Measurements from ENCODE around the gene SORL1. TPM values are rescaled to one million over a fixed set of nuclear protein-coding genes. Genes with fewer than 3 reads are reported as not detected.

Gene SORL1
- total RNA-seq, 1 donor from 2014 or later: 38.3 TPM

DNA sequence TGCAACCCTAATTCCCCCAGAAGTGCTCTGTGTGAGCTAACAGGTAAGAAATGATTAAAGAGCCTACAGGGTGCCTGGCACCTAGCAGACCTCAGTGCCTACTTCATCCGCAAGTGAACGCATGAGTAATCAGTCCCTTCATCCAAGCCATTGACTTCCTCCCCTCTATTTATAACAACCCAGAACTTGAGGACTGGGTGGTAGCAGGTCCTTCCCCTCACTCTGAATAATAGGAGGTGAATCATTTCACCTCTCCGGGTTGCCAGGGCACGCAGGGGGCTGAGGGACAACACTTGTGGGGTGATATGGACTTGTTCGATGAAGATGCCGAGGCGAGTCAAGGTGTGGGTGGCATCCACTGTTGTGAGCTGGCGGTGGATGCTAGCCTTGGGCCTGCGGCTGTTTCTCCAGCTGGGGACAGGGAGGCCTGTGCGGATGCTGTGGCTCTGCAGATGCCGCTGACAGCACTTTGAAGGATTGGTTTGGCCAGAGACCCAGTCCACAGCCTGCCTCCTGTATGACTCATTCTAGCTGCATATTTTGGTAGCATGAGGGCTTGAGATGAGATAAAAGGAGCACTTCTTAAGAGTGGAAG lies 12.3 kb downstream of the SORL1 start:
- TF ChIP-seq POLR2A (IDR thresholded peaks at IDR 0.05): no peak
- TF ChIP-seq, protein P1, sequence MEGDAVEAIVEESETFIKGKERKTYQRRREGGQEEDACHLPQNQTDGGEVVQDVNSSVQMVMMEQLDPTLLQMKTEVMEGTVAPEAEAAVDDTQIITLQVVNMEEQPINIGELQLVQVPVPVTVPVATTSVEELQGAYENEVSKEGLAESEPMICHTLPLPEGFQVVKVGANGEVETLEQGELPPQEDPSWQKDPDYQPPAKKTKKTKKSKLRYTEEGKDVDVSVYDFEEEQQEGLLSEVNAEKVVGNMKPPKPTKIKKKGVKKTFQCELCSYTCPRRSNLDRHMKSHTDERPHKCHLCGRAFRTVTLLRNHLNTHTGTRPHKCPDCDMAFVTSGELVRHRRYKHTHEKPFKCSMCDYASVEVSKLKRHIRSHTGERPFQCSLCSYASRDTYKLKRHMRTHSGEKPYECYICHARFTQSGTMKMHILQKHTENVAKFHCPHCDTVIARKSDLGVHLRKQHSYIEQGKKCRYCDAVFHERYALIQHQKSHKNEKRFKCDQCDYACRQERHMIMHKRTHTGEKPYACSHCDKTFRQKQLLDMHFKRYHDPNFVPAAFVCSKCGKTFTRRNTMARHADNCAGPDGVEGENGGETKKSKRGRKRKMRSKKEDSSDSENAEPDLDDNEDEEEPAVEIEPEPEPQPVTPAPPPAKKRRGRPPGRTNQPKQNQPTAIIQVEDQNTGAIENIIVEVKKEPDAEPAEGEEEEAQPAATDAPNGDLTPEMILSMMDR (IDR thresholded peaks at IDR 0.05): no peak
- peak; percentile 29 to 73 for TF ChIP-seq POLR2AphosphoS5 (IDR thresholded peaks at IDR 0.05; ENCODE audit: insufficient read depth in 1 of 2, low read depth in 1 of 2)
- H3K36me3 ChIP-seq: no peaks in the 10 kb centered on the region
- H3K27ac ChIP-seq: peak overlapping the region; percentile 82
- DNase-seq (ENCODE audit: extremely low spot score in 2 of 2): no peak
- H3K4me3 ChIP-seq: no peak overlapping the region
- intact Hi-C loops (cut with DNase I): no loop called here
- no peaks in the 10 kb centered on the region for H3K27me3 ChIP-seq
- H3K9me3 ChIP-seq: no peaks in the 10 kb centered on the region
- H3K4me1 ChIP-seq: peaks cover 49% of the 10 kb centered on the region

DNA sequence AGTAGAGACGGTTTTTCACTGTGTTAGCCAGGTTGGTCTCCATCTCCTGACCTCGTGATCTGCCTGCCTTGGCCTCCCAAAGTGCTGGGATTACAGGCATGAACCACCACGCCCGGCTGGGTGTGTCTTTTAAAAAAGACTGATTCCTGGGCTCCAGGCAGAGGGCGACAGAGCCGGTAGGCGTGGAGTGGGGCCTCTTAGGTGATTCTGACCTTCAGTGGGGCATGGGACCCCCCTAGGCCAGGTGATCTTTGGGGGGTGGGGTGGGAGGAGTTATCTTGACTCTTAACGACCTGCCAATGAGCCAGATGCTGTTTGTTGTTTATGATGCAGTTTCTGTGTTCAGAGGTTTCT lies 13.6 kb downstream of the SORL1 start:
- Histone ChIP-seq H3K36me3 (no peaks in the 10 kb centered on the region), H3K27ac (peak overlapping the region; percentile 82), H3K27me3 (no peaks in the 10 kb centered on the region), H3K4me1 (peaks cover 49% of the 10 kb centered on the region), H3K9me3 (no peaks in the 10 kb centered on the region), H3K4me3 (no peak overlapping the region)
- no peak for DNase-seq (ENCODE audit: extremely low spot score in 2 of 2)
- intact Hi-C loops (cut with DNase I): no loop called here
- TF ChIP-seq, protein P1 (IDR thresholded peaks at IDR 0.05): no peak
- TF ChIP-seq POLR2A (IDR thresholded peaks at IDR 0.05): no peak

DNA sequence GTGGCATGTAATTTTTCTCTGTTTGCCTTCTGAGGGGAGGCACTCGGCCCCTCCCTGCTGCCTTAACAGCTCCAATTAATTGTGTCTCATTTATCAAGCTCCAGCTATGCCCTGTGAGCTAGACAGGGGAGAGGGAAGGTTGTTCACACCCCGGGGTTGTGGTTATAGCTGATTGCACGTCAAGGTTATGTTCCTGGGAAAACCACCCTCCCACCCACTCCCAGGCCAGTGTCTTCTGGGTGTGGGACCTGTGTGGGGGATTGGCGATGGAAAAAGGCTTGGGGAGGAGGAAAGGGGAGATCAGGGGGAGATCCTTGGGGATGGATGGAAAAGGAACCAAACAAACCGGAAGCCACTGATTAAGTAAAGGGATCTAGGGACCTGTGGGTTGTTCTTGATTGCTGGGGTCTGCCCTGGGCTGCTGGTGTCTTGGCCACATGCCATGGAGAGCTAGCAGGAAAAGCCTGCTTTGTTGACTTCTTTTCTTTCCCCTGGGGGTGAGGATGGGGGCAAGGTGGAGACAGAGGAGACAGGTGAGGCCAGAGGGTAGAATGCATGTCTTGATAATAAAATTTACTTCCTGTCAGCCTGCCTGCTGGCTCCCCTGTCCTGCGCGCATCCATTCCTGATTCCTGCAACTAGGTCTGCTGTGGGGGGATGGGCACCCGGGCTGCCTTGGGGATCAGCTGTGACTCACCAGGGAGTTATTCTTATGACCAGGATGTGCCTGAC lies 14.1 kb downstream of the SORL1 start:
- TF ChIP-seq, protein P1 (IDR thresholded peaks at IDR 0.05): no peak
- TF ChIP-seq POLR2AphosphoS5 (IDR thresholded peaks at IDR 0.05; ENCODE audit: insufficient read depth in 1 of 2, low read depth in 1 of 2): peak; percentile 75 to 90
- Histone ChIP-seq H3K27ac (peak overlapping the region; percentile 82), H3K9me3 (no peaks in the 10 kb centered on the region), H3K36me3 (no peaks in the 10 kb centered on the region), H3K4me1 (peaks cover 49% of the 10 kb centered on the region), H3K27me3 (no peaks in the 10 kb centered on the region), H3K4me3 (no peak overlapping the region)
- intact Hi-C loops (cut with DNase I): no loop called here
- peak in 1 of 2 donors; percentile 96 for DNase-seq (ENCODE audit: extremely low spot score in 2 of 2)

DNA sequence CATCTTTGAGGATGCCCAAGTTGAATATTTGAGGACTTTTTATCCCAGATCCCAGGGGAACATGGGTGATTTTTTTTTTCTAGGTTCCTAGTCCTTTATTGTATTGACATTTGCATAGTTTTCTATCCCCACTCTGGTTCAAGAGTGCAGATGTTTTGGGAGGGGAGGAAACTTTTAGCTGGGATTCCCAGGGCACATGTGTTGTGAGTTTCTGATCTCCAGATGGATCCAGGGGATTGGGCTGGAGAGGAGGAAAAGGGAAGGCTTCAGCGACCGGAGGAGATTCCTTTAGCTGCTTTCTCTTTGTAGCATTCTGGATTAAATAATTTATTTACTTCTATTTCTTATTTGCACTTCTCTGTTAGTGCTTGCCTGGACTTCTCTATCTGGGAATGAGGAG lies 15.4 kb downstream of the SORL1 start:
- intact Hi-C loops (cut with DNase I): no loop called here
- Histone ChIP-seq H3K4me3 (peak overlapping the region in 1 of 2 donors; percentile 6), H3K27ac (peak overlapping the region; percentile 82), H3K27me3 (no peaks in the 10 kb centered on the region), H3K9me3 (no peaks in the 10 kb centered on the region), H3K4me1 (peaks cover 49% of the 10 kb centered on the region), H3K36me3 (no peaks in the 10 kb centered on the region)
- DNase-seq (ENCODE audit: extremely low spot score in 2 of 2): no peak
- TF ChIP-seq POLR2A (IDR thresholded peaks at IDR 0.05) (no peak), POLR2AphosphoS5 (IDR thresholded peaks at IDR 0.05; ENCODE audit: insufficient read depth in 1 of 2, low read depth in 1 of 2) (no peak)
- TF ChIP-seq, protein P1 (IDR thresholded peaks at IDR 0.05): no peak

DNA sequence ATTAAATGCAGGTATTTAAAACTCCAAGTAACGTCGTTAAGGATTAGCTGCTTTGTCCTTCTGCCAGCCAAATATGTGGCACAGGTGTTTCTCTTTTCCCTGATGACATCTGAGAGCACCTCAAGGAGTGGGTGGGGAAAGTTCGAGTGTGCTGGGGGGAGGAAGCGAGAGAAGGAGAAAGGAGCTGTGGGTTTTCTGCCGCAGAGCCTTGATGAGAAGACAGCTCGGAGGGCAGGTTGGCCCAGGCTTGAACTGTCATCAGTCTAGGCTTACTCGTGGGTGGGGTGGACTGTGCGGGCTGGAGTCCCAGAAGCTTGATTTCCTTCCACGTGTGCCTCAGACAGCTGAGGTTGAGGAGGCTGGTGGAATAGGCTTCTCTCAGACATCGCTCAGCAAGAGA lies 15.9 kb downstream of the SORL1 start:
- H3K9me3 ChIP-seq: no peaks in the 10 kb centered on the region
- peak overlapping the region in 1 of 2 donors; percentile 6 for H3K4me3 ChIP-seq
- TF ChIP-seq, protein P1 (IDR thresholded peaks at IDR 0.05): no peak
- TF ChIP-seq POLR2AphosphoS5 (IDR thresholded peaks at IDR 0.05; ENCODE audit: insufficient read depth in 1 of 2, low read depth in 1 of 2) (no peak), POLR2A (IDR thresholded peaks at IDR 0.05) (no peak)
- no peak for DNase-seq (ENCODE audit: extremely low spot score in 2 of 2)
- H3K27me3 ChIP-seq: no peaks in the 10 kb centered on the region
- intact Hi-C loops (cut with DNase I): no loop called here
- H3K4me1 ChIP-seq: peaks cover 49% of the 10 kb centered on the region
- H3K27ac ChIP-seq: peak overlapping the region; percentile 82
- no peaks in the 10 kb centered on the region for H3K36me3 ChIP-seq
